ENCODE results near the gene FKBP14.

- TF ChIP-seq CTCF (IDR thresholded peaks at IDR 0.05; ENCODE audit: insufficient read depth, low read depth, low read length) (no peak), EZH2 (IDR thresholded peaks at IDR 0.05; ENCODE audit: insufficient read depth, low read length) (no peak)
Measured at GRCh38 chr7:29987811-29988317, 38.6 kb downstream of the FKBP14 start.

All from astrocyte (in vitro differentiated cells and primary cell).